ENCODE measurements around the gene CYP39A1.

DNA sequence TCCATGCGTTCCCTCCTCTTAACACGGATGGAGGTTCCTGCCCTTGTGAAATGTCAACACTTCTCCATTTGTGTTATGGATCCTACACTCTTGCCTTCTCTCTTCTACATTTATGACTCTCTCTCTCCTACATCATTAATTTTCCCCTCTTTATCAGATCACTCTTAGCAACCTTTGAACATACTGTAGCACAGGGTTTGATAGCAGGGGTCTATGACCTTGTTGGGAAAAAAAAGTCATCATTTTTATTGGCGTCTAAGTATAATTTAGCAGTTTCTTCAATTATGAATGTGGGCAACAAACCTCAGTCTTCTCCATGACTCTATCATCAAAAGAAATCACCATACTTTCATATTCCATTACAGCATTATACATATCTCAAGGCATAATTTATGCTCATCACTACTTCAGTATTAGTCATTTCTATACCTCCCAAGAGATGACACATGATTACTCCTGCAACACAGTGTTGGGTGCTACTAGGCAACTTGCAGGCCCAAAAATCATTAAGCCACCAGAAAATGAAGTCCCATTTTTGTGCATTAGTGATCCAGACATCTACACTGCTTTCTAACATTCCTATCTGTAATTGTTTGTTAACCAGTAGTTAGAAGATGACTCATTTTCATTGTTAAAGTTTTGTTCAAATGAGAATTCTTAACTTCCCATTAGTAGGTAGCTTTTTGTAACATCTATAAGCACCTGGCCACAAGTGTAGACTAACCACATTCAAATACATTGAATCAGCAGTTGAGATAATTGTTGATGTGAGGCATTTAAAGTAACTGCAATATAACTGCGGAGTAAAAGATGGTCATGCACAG, 9.5 kb downstream of the CYP39A1 start:
- no peak for TF ChIP-seq POLR2A (IDR thresholded peaks at IDR 0.05)
- no peak for TF ChIP-seq CTCF (IDR thresholded peaks at IDR 0.05)
- TF ChIP-seq EP300 (IDR thresholded peaks at IDR 0.05), result no peak
